Skeletal muscle tissue (tissue), 4 donors: ENCODE results near the gene FEM1B. TPM values are rescaled to one million over a fixed set of nuclear protein-coding genes. Genes with fewer than 3 reads are reported as not detected.
"Not testable (repeated sequence)": the region's sequence is repeated elsewhere in the genome, so short reads cannot be mapped to it uniquely, and the experiment has no call there.

Experiments
- H3K27ac ChIP-seq: one replicate; pipeline ENCODE4 v1.7.0; 2013; ENCODE audit warnings: mild to moderate bottlenecking, low read depth, low read length, inconsistent platforms
- H3K27me3 ChIP-seq, 3 donors: one replicate each; pipeline ENCODE4 v1.7.0; 2013; ENCODE audit warnings: low read length in 3 of 3; ENCODE audit not compliant: control insufficient read depth in 3 of 3, insufficient read depth in 3 of 3
- H3K36me3 ChIP-seq, 3 donors: one replicate each; pipeline ENCODE4 v1.7.0; 2013; ENCODE audit warnings: low read length in 3 of 3; ENCODE audit not compliant: control insufficient read depth in 3 of 3, insufficient read depth in 3 of 3
- H3K4me1 ChIP-seq, 3 donors: one replicate each; pipeline ENCODE4 v1.7.0; 2013; ENCODE audit warnings: low read length in 3 of 3, mild to moderate bottlenecking in 3 of 3; ENCODE audit not compliant: control insufficient read depth in 3 of 3, insufficient read depth in 3 of 3
- H3K4me3 ChIP-seq, 3 donors: one replicate each; pipeline ENCODE4 v1.7.0; 2013; ENCODE audit warnings: low read length in 3 of 3
- H3K9ac ChIP-seq, 3 donors: one replicate each; pipeline ENCODE4 v1.7.0; 2013; ENCODE audit warnings: low read length in 3 of 3, mild to moderate bottlenecking in 3 of 3, moderate library complexity in 2 of 3, low read depth in 1 of 3
- H3K9me3 ChIP-seq, 3 donors: one replicate each; pipeline ENCODE4 v1.7.0; 2013; ENCODE audit warnings: low read length in 3 of 3; ENCODE audit not compliant: control insufficient read depth in 3 of 3
- total RNA-seq: library from RNA; depleted of rRNA; stranded (reverse); fragments of >200 nt; gene quantifications from one replicate; pipeline ENCODE4 v1.2.3, GENCODE V29; 2014
- donor health status: Osteomylitis.

Gene FEM1B
- total RNA-seq, 1 donor from 2014 or later, result 42.8 TPM

GRCh38 chr15:68234060-68234459, 43.5 kb upstream of the FEM1B start:
- no peak overlapping the region for H3K27ac ChIP-seq
- no peak overlapping the region for H3K9ac ChIP-seq
- H3K27me3 ChIP-seq, result no peaks in the 10 kb centered on the region
- H3K4me3 ChIP-seq, result no peak overlapping the region
- H3K4me1 ChIP-seq, result peaks cover 7 to 9% (median 7%) of the 10 kb centered on the region in 3 donors
- no peaks in the 10 kb centered on the region for H3K36me3 ChIP-seq
- H3K9me3 ChIP-seq, result no peaks in the 10 kb centered on the region

GRCh38 chr15:68234520-68234919, 43.0 kb upstream of the FEM1B start:
- not testable (repeated sequence) for H3K9ac ChIP-seq, H3K27me3 ChIP-seq, H3K36me3 ChIP-seq, H3K27ac ChIP-seq, H3K4me1 ChIP-seq, H3K4me3 ChIP-seq, H3K9me3 ChIP-seq

DNA sequence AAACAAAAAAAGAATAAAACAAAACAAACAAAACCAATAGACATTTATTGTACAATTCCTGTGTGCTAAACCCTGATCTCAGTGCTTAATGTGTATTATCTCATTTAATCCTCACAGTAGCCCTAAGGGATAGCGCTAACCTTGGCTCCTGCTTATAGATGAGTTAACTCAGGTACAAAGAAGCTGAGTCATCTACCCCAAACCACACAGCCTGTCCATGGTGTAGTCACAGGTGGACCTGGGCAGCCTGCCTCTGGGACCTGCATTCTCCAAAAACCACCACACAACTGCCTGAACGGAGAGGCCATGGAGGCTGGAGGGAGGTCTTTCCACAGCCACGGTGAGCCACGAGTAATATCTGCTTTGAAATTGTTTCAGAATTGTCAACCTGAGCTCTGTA, 42.5 kb upstream of the FEM1B start:
- Histone ChIP-seq H3K27ac (no peak overlapping the region), H3K36me3 (no peaks in the 10 kb centered on the region), H3K4me3 (no peak overlapping the region), H3K27me3 (no peaks in the 10 kb centered on the region), H3K4me1 (peaks cover 3 to 4% (median 3%) of the 10 kb centered on the region in 3 donors), H3K9me3 (no peaks in the 10 kb centered on the region), H3K9ac (no peak overlapping the region)

DNA sequence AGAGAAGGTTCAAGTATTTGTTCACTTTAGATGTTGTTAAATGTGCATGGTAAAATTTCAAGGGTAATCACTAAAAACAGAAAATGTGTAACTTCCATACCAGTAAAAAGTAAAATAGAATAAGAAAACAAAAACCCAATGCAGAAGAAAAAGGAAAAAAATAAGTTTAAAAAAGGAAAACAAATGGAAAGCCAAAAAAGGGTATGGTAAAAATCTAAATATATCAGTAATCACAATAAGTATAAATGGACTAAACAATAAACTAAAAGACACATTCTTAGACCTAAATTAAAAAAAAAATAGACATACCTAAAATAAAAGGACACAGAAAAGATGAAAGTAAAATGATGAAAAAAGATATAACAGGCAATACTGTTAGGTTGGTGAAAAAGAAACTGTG, 38.5 kb upstream of the FEM1B start:
- Histone ChIP-seq H3K4me3 (no peak overlapping the region), H3K36me3 (no peaks in the 10 kb centered on the region), H3K27me3 (no peaks in the 10 kb centered on the region), H3K9me3 (no peaks in the 10 kb centered on the region), H3K9ac (no peak overlapping the region), H3K4me1 (no peaks in the 10 kb centered on the region), H3K27ac (no peak overlapping the region)

GRCh38 chr15:68241088-68241935, 36.2 kb upstream of the FEM1B start:
- H3K27me3 ChIP-seq, result no peaks in the 10 kb centered on the region
- H3K9ac ChIP-seq, result no peak overlapping the region
- no peak overlapping the region for H3K27ac ChIP-seq
- H3K9me3 ChIP-seq, result no peaks in the 10 kb centered on the region
- H3K4me1 ChIP-seq, result no peaks in the 10 kb centered on the region
- H3K36me3 ChIP-seq, result no peaks in the 10 kb centered on the region
- H3K4me3 ChIP-seq, result no peak overlapping the region

DNA sequence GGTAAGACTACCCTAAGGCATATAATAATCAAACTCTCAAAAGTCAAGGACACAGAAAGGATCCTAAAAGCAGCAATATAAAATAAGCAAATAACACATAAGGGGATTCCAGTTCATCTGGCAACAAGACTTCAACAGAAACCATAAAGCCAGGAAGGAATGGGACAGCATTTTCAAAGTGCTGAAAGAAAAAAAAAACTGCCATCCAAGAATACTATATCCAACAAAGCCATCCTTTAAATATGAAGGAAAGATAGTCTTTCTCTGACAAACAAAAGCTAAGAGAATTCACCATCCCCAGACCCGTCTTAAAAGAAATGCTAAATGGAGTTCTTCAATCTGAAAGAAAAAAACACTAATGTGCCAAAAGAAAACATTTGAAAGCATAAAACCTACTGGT, 33.3 kb upstream of the FEM1B start:
- H3K4me1 ChIP-seq, result no peaks in the 10 kb centered on the region
- no peak overlapping the region for H3K9ac ChIP-seq
- no peak overlapping the region for H3K4me3 ChIP-seq

DNA sequence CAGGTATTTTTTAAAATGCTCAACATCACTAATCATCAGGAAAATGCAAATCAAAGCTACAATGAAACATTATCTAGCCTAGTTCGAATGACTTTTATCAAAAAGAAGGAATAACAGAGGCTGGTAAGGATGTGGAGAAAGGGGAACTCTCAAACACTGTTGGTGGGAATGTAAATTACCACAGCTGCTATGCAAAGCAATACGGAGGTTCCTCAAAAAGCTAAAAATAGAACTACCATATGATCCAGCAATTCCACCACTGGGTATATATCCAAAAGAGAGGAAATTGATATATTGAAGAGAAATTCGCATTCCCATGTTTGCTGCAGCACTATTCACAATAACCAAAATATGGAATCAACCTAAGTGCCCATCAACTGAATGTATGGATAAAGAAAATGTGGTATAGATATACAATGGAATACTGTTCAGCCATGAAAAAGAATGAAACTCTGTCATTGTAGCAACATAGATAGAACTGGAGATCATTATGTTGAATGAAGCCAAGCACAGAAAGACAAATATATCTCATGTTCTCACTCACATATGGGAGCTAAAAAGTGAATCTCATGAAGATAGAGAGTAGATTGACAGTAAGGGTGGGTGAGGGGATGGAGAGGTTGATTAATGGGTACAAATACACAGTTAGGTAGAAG, 28.4 kb upstream of the FEM1B start:
- Histone ChIP-seq H3K4me3 (no peak overlapping the region), H3K9ac (no peak overlapping the region), H3K27me3 (no peaks in the 10 kb centered on the region), H3K36me3 (no peaks in the 10 kb centered on the region), H3K9me3 (no peaks in the 10 kb centered on the region), H3K27ac (no peak overlapping the region), H3K4me1 (peaks cover 0 to 3% (median 3%) of the 10 kb centered on the region in 3 donors)

More for the DNA sequence above, 33.3 kb upstream of the FEM1B start:
- Histone ChIP-seq H3K27ac (no peak overlapping the region), H3K36me3 (no peaks in the 10 kb centered on the region), H3K9me3 (no peaks in the 10 kb centered on the region), H3K27me3 (no peaks in the 10 kb centered on the region)

- no peak overlapping the region for H3K27ac ChIP-seq
- H3K4me1 ChIP-seq, result peaks cover 6 to 14% (median 8%) of the 10 kb centered on the region in 3 donors
- H3K9me3 ChIP-seq, result no peaks in the 10 kb centered on the region
- no peak overlapping the region for H3K4me3 ChIP-seq
- no peak overlapping the region for H3K9ac ChIP-seq
- H3K36me3 ChIP-seq, result no peaks in the 10 kb centered on the region
- no peaks in the 10 kb centered on the region for H3K27me3 ChIP-seq
Measured at GRCh38 chr15:68252925-68253534, 24.5 kb upstream of the FEM1B start.

DNA sequence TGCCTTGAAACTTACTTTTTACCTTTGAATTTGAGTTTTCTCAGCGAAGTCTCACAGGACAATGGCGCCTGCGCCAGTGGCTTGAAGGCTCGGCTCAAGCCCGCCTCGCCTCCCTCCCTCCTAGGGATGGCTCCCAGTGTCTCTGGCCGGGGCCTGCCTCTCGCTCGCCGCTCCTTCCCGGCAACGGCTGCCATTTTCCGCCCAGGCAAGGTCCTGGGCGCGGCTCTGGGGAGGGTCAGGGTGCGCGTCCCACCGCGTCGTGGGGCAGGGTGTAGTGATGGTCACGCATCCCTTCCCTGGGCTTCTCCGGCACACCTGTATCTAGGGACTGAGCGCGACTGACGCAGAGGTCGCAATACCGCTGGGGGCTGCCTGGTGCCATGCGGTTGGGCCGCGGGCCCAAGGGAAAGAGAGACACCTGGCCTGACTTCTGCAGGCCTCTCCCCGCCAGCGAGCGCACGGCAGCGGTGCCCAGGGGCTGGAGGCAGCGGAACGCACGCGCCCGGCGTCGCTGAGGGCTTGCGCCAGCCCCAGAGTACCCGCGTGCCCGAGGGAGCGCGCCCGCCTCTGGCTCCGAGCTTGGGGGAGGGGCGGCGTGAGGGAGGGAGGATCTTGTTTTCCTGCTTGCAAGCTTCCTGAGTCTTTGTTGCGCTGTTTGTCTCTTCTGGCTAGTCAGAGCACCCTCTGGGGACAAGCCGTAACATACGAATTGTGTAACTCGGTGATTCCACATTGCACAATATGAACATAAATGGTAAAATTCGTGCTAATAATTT, 20.7 kb upstream of the FEM1B start:
- H3K9ac ChIP-seq, result peak overlapping the region; percentile 80 to 86 (median 81)
- H3K27ac ChIP-seq, result peak overlapping the region; percentile 85
- H3K36me3 ChIP-seq, result no peaks in the 10 kb centered on the region
- no peaks in the 10 kb centered on the region for H3K27me3 ChIP-seq
- H3K4me1 ChIP-seq, result peaks cover 9 to 27% (median 16%) of the 10 kb centered on the region in 3 donors
- H3K9me3 ChIP-seq, result no peaks in the 10 kb centered on the region
- peak overlapping the region; percentile 59 to 77 (median 64) for H3K4me3 ChIP-seq
